ENCODE results near the gene PCYT2.
"Not testable (repeated sequence)": the region's sequence is repeated elsewhere in the genome, so short reads cannot be mapped to it uniquely, and the experiment has no call there.

PCYT2 gene

DNA sequence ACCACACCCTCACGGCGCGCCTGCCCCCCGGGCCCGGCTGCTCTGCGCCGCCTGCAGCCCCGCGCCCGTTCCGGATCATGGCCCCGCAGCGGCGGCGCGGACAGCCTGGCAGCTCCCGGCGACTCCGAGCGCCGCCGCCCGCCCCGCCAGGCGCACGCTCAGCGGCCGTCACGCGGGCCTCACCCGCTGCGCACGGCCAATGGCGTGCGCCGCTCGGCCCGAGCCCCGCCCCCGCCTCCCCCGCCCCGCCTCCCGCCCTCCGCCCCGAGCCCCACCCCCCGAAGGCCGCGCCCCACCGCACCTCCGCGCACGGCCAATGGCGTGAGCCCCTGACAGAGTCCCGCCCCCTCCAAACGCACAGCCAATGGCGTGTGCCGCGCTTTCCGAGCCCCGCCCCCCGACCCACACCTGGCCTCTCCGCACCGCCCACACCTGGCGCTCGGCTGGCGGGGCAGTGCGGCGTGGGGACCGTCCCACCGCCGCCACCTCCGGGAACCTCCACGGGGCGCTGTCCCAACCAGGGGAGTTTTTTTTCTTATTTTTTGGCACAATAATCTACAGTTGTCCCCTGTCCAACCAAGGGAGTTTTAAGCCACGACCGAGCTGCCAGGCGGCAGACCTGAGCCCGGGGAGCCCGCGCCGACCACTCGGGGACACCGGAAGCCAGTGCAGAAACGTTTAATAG lies at the start of gene PCYT2:
TSS of gene PCYT2 (minus strand) at position 123 of the 685 bp plus-strand sequence. CDS start at position 79, 44 bp downstream.
- DNase-seq (ENCODE audit: low read depth in 1 of 2, low spot score in 1 of 2), result peak; percentile 85 to 92

DNA sequence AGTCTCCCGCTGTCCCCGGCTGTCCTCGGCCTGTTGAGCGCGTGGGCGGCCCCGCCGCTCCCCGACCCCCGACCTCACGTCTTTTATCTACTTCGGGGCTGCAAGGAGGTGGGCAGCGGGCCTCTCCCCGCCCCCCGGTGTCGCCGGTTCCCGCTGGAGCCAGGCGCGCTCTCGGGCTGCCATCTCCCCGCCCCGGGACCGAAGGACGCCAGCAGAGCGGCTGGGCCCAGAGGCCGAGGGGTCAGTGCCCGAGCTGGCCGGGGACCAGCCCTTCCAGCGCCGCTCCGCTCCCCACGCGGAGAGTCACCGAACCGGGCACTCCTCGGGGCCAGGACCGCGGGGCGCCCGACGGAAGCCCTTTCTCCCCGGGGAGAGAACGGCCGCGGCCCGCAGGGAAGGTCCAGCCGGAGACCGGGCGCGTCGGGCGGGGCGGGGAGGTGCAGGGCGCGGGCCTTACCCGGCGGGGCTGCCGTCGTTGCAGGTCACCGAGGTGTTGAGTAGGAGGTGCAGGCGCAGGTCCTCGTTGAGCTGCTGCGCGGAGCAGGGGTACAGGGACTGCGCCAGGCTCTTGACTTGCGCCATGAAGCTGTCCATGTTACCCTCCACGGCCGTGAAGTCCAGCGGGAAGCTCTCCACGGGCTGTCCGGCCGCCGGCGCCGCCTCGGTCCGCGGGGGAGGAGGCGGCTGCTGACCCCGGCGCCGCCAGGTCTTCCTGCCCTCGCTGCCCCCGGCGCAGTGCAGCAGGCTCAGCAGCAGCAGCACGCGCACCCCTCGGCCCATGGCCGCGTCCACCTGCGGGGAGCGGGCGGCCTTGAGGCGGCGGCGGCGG lies 49.1 kb upstream of the PCYT2 start:
- no peak for DNase-seq (ENCODE audit: low read depth in 1 of 2, low spot score in 1 of 2)

DNA sequence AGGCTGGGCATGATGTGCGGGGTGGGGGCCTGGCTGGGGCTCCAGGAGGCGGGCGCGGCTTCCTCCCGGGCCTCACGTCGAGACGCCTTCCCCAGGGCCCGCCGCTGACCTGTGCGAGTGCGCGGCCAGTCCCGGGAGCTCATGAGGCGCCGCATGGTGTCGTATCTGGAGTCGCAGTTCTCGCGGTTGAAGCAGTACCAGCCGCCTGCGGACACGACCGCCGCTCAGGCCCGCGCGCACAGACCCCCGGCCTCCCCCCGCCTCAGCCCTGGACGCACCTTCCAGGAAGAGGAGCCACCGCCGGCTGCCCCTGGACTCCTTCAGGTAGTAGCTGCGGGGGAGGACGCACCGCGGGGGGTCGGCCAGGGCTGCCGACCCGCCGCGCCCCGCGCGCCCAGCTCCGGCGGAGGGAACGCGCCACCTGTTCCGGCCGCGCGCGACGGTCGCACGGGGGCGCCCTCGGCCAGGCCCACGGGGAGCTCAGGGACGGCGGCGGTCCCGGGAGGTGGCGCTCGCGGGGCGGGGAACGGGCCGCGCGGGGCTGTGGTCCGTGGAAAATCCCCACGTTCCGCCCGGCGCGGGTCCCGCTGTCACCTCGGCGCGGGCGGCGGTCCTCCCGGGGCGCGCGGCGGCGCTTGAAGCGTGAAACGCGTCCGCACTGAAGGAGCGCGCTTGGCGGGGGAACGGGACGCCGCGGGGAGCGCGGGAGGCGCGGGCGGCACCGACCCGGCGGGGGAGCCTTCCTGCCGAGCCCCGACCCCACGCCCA lies 48.3 kb upstream of the PCYT2 start:
- peak; percentile 61 to 75 for DNase-seq (ENCODE audit: low read depth in 1 of 2, low spot score in 1 of 2)

DNA sequence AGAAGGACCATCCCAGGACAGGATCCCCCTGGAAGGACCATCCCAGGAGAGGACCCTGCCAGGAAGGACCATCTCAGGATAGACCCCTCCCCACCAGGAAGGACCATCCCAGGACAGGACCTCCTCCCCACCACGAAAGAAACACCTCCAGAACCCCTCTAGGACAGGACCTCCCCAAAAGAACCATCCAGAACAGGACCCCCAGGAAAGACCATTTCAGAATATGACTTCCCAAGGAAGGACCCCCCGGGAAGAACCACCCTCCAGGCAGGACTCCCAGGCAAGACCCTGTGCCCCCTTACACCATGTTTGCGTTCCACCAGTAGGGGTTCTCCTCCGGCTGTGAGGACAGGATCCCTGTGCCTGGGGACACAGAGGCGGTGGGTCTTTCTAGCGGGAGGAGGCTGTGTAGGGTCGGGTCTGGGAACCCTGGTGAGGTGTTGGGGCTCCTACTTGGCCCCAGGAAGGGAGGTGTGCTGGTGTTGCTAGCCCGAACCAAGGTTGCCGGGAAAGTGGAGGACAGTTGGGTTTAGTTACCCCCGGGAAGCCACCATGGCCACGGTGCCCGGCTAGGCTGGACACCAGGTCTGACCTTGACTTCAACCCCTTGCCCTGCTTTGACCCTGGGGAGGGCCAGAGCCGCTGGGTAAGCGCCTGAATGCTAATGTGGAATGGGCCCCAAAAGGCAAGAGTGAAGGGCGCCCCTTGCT lies 47.6 kb upstream of the PCYT2 start:
- no peak for DNase-seq (ENCODE audit: low read depth in 1 of 2, low spot score in 1 of 2)

DNA sequence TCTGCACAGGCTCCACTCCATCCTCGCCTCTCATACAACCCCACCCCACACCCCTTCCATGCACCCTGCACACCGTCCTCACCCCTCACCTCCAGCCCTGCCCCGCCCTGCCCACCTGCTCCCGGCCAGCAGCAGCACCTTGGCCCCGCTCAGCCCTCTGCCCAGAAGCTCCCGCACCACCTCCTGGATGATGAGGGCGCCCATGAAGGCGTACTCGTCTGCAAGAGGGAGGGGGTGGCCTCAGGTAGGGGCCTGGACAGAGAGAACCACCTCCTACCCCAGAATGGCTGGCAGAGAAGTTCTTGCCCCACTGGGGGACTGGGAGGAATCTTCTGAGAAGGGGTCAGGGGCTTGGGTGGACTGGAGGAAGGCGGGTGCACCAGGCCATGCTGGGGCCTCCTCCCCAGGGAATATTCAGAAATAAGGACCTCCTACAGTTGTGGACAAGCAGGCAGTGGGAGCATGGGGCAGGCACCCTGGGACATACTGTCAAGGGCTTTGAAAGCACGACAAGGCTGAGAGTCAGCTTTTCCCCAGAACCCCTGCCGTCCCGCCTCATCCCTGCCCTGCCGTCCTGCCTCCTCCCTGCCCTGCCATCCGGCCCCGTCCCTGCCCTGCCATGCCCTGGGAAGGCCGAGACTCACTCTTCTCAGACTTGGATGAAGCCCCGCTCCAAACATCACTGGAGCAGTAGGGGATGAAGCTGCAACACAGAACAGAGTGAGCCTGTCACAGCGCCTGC lies 46.7 kb upstream of the PCYT2 start:
- no peak for DNase-seq (ENCODE audit: low read depth in 1 of 2, low spot score in 1 of 2)

DNA sequence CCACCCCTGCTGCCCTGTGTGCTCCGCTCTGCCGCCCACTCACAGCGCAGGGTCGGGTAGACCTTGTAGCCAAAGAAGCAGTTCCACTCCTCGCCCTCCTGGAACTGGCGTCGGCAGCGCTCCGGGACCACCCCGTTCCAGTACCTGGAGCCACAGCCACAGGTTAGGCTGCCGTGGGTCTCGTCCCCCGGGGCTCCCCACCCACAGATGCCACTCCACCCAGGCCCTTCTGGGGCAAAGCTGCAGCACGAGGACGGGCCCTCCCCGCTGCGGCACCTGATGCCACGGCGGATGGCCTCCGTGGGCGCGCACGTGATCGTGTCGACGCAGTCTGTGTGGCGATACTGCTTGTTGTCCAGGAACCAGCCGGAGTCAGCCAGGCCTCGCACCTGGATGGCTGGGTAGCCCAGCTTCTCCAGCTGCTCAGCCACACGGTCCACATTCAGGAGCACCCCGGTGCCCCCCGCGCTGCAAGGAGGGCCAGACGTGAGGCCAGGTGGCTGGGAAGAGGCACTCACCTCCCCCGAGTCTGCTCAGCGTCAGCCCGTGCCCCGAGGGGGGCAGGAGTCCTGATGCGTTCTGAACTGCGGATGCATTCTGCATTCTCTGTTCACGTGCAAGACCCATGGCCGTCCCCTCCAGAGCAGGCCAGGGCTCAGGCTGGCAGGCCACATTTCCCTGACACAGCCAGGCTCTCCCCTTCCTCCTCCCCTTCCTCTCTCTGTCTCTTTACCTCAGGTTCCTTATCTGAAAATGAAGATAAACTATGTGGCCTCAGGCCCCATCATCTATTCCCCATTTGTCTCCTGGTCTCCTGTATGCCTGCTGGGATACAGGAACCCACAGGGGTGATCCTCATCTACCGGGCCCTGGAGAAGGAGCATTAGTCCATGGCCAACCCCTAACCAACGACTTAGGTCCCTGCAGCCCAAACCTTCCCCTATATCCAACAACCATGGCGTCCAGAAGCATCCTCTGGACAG lies 45.7 kb upstream of the PCYT2 start:
- no peak for DNase-seq (ENCODE audit: low read depth in 1 of 2, low spot score in 1 of 2)

DNA sequence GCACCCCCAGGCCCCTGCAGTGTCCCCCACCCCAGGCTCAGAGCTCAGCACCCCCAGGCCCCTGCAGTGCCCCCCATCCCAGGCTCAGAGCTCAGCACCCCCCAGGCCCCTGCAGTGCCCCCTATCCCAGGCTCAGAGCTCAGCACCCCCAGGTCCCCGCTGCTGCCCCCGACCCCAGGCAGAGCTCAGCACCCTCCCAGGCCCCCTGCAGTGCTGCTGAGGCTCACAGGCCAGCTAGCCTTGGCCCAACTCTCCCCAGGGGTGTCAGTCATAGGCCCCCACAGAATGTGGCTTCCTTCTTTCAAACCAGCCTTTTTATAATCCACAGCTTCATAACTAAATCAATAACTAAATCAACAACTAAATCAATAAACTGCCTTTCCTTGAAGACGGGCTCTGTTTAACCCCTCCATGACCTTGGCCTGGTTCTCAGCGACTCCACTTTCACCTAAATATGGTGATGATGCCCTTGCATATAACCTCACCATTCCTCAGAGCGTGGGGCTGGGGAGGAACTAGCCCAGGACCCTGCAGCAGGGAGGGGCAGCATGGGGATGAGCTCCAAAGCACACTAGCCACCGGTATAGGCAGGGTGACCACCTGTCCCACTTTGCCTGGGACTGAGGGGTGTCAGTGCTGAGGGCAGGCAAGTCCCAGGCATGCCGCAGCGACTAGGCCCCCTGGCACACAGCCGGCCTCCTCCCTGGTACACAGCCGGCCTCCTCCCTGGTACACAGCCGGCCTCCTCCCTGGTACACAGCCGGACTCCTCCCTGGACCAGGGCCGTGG lies 44.8 kb upstream of the PCYT2 start:
- DNase-seq (ENCODE audit: low read depth in 1 of 2, low spot score in 1 of 2), result no peak

DNA sequence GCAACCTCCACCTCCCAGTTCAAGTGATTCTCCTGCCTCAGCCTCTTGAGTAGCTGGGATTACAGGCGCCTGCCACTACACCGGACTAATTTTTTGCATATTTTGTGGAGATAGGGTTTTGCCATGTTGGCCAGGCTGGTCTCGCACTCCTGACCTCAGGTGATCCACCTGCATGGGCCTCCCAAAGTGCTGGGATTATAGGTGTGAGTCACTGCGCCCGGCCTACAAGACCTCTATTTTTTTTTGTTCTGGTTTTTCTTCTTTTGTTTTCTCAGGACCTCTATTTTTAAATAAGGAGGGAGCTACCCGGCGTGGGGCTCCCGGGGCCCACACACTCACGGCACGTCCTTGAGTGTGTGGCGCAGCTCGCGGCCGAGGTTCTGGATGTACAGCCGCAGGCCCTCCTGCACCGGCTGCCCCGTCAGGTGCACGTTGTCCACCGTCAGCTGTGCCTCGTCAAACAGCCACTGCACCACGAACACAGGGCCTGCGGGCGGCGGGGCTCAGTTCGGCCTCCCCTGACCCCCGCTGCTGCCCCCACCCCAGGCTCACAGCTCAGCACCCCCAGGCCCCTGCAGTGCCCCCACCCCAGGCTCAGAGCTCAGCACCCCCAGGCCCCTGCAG lies 44.0 kb upstream of the PCYT2 start:
- DNase-seq (ENCODE audit: low read depth in 1 of 2, low spot score in 1 of 2), result no peak

DNA sequence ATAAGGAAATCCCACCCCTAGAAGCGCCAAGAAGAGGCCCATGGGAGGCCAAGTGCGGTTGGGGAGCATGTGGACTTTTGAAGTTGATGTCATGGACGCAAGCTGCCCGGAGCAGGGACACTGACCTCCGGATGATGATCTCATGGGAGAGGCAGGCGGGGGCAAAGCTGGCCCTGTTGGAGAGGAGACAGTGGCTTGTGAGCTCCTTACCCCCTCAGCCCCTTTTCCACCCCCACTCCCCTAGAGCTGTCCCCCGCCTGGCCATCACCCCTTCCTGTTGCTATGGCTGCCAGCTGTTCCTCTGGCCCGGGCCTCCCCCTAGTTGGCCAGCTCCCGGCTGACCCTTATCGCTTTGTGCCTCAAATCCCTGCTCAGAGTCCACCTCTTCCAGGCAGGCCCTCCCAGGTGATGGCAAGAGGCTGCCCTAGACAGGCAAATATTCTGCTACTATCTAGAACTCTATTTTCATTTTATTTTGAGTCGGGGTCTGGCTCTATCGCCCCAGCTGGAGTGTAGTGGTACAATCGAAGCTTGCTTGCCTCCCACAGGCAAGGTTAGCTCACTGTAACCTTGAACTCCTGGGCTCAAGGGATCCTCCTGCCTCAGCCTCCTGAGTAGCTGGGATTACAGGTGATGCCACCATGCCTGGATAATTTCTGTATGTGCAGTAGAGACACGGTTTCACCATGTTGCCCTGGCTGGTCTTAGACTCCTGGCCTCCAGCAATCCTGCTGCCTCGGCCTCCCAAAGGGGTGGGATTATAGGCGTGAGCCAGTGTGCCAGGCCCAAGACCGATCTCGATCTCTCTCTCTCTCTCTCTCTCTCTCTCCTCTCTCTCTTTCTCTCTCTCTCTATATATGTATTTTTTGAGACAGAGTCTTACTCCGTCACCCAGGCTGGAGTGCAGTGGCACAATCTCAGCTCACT lies 43.2 kb upstream of the PCYT2 start:
- DNase-seq (ENCODE audit: low read depth in 1 of 2, low spot score in 1 of 2), result no peak

DNA sequence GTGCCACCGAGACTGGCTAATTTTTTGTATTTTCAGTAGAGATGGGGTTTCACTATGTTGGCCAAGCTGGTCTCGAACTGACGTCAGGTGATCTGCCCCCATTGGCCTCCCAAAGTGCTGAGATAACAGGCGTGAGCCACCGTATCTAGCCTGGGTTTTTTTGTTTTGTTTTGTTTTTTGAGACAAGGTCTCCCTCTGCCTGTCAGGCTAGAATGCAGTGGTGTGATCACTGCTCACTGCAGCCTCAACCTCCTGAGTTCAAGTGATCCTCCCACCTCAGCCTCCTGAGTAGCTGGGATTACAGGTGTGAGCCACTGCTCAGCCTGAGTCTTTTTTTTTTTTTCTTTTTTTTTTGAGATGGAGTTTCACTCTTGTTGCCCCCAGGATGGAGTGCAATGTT lies 42.2 kb upstream of the PCYT2 start:
- not testable (repeated sequence) for DNase-seq (ENCODE audit: low read depth in 1 of 2, low spot score in 1 of 2)

DNA sequence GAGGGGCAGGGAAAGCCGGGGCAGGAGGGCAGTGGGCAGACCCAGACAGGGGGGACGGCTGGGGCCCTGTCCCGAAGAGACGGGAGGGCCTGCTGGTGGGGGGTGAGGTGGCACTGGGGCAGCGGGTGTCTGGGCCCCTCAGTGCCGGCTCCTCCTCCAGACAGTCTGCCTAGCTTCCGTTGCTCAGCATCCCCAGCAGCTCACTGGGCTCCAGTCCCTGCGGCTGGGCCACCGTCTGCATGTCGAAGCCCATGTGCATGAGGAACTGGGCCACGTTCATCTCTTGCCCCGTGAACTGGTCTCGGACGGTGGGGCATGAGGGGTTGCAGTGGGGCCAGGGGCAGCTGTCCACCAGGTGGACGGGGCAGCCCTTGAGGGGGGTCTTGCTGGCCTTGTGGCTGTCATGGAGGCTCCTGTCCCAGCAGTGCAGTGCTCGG lies 41.6 kb upstream of the PCYT2 start:
- DNase-seq (ENCODE audit: low read depth in 1 of 2, low spot score in 1 of 2), result no peak

DNA sequence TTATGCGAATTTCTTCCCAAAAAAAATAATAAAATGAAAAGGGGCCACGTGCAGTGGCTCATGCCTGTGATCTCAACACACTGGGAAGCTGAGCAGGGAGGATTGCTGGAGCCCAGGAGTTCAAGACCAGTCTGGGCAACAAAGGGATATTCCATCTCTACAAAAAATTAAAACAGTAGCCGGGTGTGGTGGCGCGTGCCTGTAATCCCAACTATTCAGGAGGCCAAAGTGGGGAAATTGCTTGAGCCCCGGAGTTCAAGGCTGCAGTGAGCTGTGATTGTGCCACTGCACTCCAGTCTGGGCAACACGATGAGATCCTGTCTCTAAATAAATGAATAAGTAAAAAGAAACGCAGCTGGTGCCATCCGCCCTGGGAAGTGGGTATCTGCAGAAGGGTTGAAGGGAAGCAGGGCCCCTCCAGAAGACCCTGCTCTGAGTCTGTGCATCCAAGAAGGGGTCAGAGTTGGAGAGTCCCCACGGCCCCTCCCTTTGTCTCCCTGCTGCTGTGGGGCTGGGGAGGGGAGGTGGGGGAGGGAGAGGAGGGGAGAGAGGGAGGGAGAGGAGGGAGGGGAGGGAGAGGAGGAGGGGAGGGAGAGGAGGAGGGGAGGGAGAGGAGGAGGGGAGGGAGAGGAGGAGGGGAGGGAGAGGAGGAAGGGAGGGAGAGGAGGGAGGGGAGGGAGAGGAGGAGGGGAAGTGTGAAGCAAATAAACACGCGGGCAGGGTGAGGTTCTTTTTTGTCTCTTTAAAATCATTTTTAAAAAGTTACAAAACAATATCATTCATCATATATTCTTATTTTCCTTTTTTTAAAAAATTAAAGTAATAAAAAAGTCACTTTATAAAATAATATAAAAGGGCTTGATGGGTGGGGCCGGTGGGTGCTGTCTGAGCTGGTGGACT lies 40.8 kb upstream of the PCYT2 start:
- DNase-seq (ENCODE audit: low read depth in 1 of 2, low spot score in 1 of 2), result no peak

DNA sequence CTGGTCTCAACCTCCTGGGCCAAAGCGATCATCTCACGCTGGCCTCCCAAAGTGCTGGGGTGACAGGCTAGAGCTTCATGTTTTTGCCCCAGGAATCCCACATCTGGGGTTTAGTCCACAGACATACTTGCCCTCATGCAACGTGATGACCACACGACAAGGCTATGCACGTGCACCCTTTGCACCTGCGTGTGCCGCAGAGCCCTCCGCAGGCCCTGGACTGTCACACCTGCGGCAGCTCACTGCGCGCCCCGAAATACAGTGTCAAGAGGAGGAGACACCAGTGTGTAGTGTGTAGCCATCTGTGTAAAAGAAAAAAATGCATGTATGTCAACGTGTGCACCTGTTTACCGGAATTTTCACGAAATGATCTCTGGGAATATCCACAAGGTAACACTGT lies 39.3 kb upstream of the PCYT2 start:
- DNase-seq (ENCODE audit: low read depth in 1 of 2, low spot score in 1 of 2), result no peak

DNA sequence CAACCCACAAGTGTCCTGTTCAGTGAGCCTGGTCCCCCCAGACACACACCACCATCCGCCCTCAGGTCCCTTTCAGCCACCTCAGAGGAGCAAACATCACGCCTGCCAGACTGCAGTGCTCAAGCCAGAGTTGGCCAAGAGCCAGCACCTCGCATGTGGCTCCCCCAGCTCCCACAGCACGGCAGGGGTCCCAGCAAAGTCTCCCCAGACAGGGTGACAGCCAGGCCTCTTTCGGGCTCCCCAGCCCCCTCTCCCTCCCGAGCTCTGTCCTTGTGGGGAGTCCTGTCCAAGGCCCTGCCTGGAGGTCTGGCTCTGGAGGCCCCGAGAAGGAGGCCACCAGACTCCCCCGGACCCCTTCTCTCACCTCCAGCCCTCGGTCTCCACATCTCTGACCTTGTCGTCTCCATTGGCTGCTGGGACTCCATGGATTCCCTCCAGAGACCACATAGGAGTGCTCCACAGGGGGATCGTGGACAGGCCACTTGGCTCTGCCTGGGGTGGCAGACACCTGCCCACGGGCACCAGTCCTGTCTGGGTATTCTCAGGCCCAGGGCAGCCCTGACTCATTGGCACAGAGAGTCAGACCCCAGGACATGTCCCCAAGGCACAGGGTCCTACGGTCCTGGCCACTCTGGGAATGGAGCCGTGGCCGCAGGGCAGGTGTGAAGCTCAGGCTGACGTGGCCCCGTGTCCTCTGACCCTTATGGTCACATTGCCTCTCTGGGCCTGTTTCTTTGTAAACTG lies 37.6 kb upstream of the PCYT2 start:
- no peak for DNase-seq (ENCODE audit: low read depth in 1 of 2, low spot score in 1 of 2)

DNA sequence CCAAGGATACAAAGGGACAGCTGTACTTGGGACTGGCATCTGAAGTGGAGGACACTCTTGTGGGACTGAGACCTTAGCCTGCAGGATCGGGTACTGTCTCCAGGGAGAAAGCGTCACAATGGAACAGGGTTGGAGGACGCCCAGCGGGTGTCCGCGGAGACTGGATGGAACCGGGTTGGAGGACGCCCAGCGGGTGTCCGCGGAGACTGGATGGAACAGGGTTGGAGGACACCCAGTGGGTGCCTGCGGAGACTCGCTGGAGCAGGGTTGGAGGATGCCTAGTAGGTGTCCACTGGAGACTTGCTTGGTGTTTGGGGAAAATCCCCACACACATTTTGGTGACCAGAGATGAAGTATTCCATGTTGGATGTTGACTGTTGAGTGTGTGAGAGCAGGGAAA lies 36.0 kb upstream of the PCYT2 start, which contains the start of gene MYADML2:
TSS of gene MYADML2 (minus strand) at position 45 of the 400 bp plus-strand sequence. CDS start 5,492 bp downstream, outside the sequence.
- no peak for DNase-seq (ENCODE audit: low read depth in 1 of 2, low spot score in 1 of 2)

All from activated T-helper 1 cell treated with anti-CD3 and anti-CD28 coated beads, Interleukin-2, amount 50 U/mL, for 16 hours (primary cell).